Non-pigmented ciliary epithelial cell (primary cell): ENCODE results near the gene ATP6V0A4.
"Not testable (repeated sequence)": the region's sequence is repeated elsewhere in the genome, so short reads cannot be mapped to it uniquely, and the experiment has no call there.

ENCODE experiments used
- DNase-seq: peaks from one replicate; pipeline ENCODE4 v3.0.0-alpha.2; 2010; ENCODE audit warnings: low read depth

Gene ATP6V0A4

GRCh38 chr7:138699661-138700060, 98.3 kb downstream of the ATP6V0A4 start:
- DNase-seq: no peak

- DNase-seq: no peak
Measured at GRCh38 chr7:138698281-138698680, 99.7 kb downstream of the ATP6V0A4 start.

- DNase-seq: no peak
Measured at GRCh38 chr7:138697535-138698182, 100.3 kb downstream of the ATP6V0A4 start.

GRCh38 chr7:138695776-138696175, 102.2 kb downstream of the ATP6V0A4 start:
- not testable (repeated sequence) for DNase-seq

GRCh38 chr7:138695106-138695505, 102.9 kb downstream of the ATP6V0A4 start:
- DNase-seq: no peak

- DNase-seq: no peak
Measured at GRCh38 chr7:138691178-138691577, 106.8 kb downstream of the ATP6V0A4 start.

- DNase-seq: no peak
Measured at GRCh38 chr7:138690495-138690894, 107.5 kb downstream of the ATP6V0A4 start.

- DNase-seq: not testable (repeated sequence)
Measured at GRCh38 chr7:138688037-138688436, 110.0 kb downstream of the ATP6V0A4 start.

- DNase-seq: peak; percentile 35
Measured at GRCh38 chr7:138684340-138684739, 113.7 kb downstream of the ATP6V0A4 start.

- DNase-seq: no peak
Measured at GRCh38 chr7:138679793-138680192, 118.2 kb downstream of the ATP6V0A4 start.

- DNase-seq: no peak
Measured at GRCh38 chr7:138670594-138670993, 127.4 kb downstream of the ATP6V0A4 start.

GRCh38 chr7:138669364-138669763, 128.6 kb downstream of the ATP6V0A4 start:
- no peak for DNase-seq

- DNase-seq: no peak
Measured at GRCh38 chr7:138668946-138669345, 129.1 kb downstream of the ATP6V0A4 start.

GRCh38 chr7:138668229-138668596, 129.8 kb downstream of the ATP6V0A4 start:
- no peak for DNase-seq

- no peak for DNase-seq
Measured at GRCh38 chr7:138667535-138668228, 130.3 kb downstream of the ATP6V0A4 start.

- peak; percentile 8 for DNase-seq
Measured at GRCh38 chr7:138666385-138666784, 131.6 kb downstream of the ATP6V0A4 start.

- DNase-seq: no peak
Measured at GRCh38 chr7:138665669-138666140, 132.3 kb downstream of the ATP6V0A4 start.

- no peak for DNase-seq
Measured at GRCh38 chr7:138665249-138665648, 132.7 kb downstream of the ATP6V0A4 start.

- no peak for DNase-seq
Measured at GRCh38 chr7:138663725-138664710, 134.0 kb downstream of the ATP6V0A4 start.

- DNase-seq: no peak
Measured at GRCh38 chr7:138662991-138663320, 135.0 kb downstream of the ATP6V0A4 start.

GRCh38 chr7:138662076-138662990, 135.7 kb downstream of the ATP6V0A4 start:
- DNase-seq: no peak
